ENCODE measurements around the gene HCFC1R1.

Gene HCFC1R1

GRCh38 chr16:3025032-3026002 is 1.6 kb upstream of the HCFC1R1 start:
- DNase-seq: no peak
- H3K4me1 Mint-ChIP-seq: peaks cover 78% of the 10 kb centered on the region
- peaks cover 21% of the 10 kb centered on the region for H3K36me3 Mint-ChIP-seq
- H3K27me3 Mint-ChIP-seq: peaks cover 35% of the 10 kb centered on the region
- H3K9me3 Mint-ChIP-seq: no peaks in the 10 kb centered on the region
- H3K4me3 Mint-ChIP-seq: no peak overlapping the region
- CTCF ChIA-PET: interaction anchor here (1.0 to 18.9 kb wide), 2 partner anchors 21 to 110 kb away, joined by 3 to 300 read pairs; partner anchors contain the start of genes CLDN9 and ZNF213
- no peak overlapping the region for H3K27ac Mint-ChIP-seq

GRCh38 chr16:3023415-3023668 is 400 bp downstream of the HCFC1R1 start:
- peaks cover 20% of the 10 kb centered on the region for H3K36me3 Mint-ChIP-seq
- H3K9me3 Mint-ChIP-seq: no peaks in the 10 kb centered on the region
- DNase-seq: peak; percentile 40
- H3K4me3 Mint-ChIP-seq: peak overlapping the region; percentile 90
- H3K27me3 Mint-ChIP-seq: peaks cover 34% of the 10 kb centered on the region
- H3K4me1 Mint-ChIP-seq: peaks cover 68% of the 10 kb centered on the region
- CTCF ChIA-PET: interaction anchor here (1.2 to 18.9 kb wide), 3 partner anchors 10 to 143 kb away, joined by 3 to 300 read pairs (median 7); partner anchors contain the start of gene CLDN9
- H3K27ac Mint-ChIP-seq: peak overlapping the region; percentile 95

GRCh38 chr16:3022684-3023414 is 893 bp downstream of the HCFC1R1 start:
- Mint-ChIP-seq H3K36me3 (peaks cover 20% of the 10 kb centered on the region), H3K9me3 (no peaks in the 10 kb centered on the region), H3K4me3 (peak overlapping the region; percentile 90), H3K27me3 (peaks cover 35% of the 10 kb centered on the region), H3K4me1 (peaks cover 67% of the 10 kb centered on the region), H3K27ac (peak overlapping the region; percentile 95)
- DNase-seq: no peak
- CTCF ChIA-PET: interaction anchor here (1.2 to 18.9 kb wide), 6 partner anchors 9 to 143 kb away, joined by 3 to 300 read pairs (median 7); partner anchors contain the start of gene CLDN9

GRCh38 chr16:3022208-3022683 is 1.5 kb downstream of the HCFC1R1 start:
- H3K9me3 Mint-ChIP-seq: no peaks in the 10 kb centered on the region
- H3K36me3 Mint-ChIP-seq: peaks cover 20% of the 10 kb centered on the region
- DNase-seq: peak; percentile 78
- H3K4me3 Mint-ChIP-seq: peak overlapping the region; percentile 90
- H3K4me1 Mint-ChIP-seq: peaks cover 64% of the 10 kb centered on the region
- CTCF ChIA-PET: interaction anchor here (1.1 to 18.9 kb wide), 6 partner anchors 10 to 144 kb away, joined by 3 to 300 read pairs (median 5); partner anchors contain the start of gene CLDN9
- H3K27me3 Mint-ChIP-seq: peaks cover 39% of the 10 kb centered on the region
- peak overlapping the region; percentile 95 for H3K27ac Mint-ChIP-seq

- DNase-seq: peak; percentile 84
- Mint-ChIP-seq H3K27ac (peak overlapping the region; percentile 52), H3K9me3 (no peaks in the 10 kb centered on the region), H3K4me1 (peaks cover 63% of the 10 kb centered on the region), H3K27me3 (peaks cover 44% of the 10 kb centered on the region), H3K36me3 (peaks cover 15% of the 10 kb centered on the region), H3K4me3 (peak overlapping the region; percentile 90)
- CTCF ChIA-PET: interaction anchor here (1.1 to 18.9 kb wide), 6 partner anchors 8 to 108 kb away, joined by 3 to 300 read pairs (median 7); partner anchors contain the start of gene CLDN9
These were observed 2.1 kb downstream of the HCFC1R1 start for GRCh38 chr16:3021449-3022207.

- Mint-ChIP-seq H3K27ac (peak overlapping the region; percentile 52), H3K27me3 (peaks cover 51% of the 10 kb centered on the region), H3K4me1 (peaks cover 57% of the 10 kb centered on the region), H3K9me3 (no peaks in the 10 kb centered on the region), H3K4me3 (peak overlapping the region; percentile 90), H3K36me3 (peaks cover 8% of the 10 kb centered on the region)
- CTCF ChIA-PET: interaction anchor here (1.1 to 18.9 kb wide), 4 partner anchors 9 to 108 kb away, joined by 3 to 300 read pairs (median 23); partner anchors contain the start of gene CLDN9
- DNase-seq: peak; percentile 66
These were observed 2.9 kb downstream of the HCFC1R1 start for GRCh38 chr16:3020604-3021448.

GRCh38 chr16:3020247-3020603 is 3.5 kb downstream of the HCFC1R1 start, which contains the start of gene TNFRSF12A:
TNFRSF12A (plus strand) TSS chr16:3020368; CDS start chr16:3020398, 30 bp downstream.
- Mint-ChIP-seq H3K9me3 (no peaks in the 10 kb centered on the region), H3K4me1 (peaks cover 51% of the 10 kb centered on the region), H3K36me3 (peaks cover 7% of the 10 kb centered on the region), H3K27me3 (peaks cover 57% of the 10 kb centered on the region), H3K27ac (peak within 1 kb of the TSS; percentile 64), H3K4me3 (peak within 1 kb of the TSS; percentile 90)
- CTCF ChIA-PET: interaction anchor here (1.2 to 18.9 kb wide), 3 partner anchors 9 to 109 kb away, joined by 3 to 300 read pairs (median 43); partner anchors contain the start of gene CLDN9
- DNase-seq: peak; percentile 80

GRCh38 chr16:3019594-3020246 is 4.0 kb downstream of the HCFC1R1 start:
- peaks cover 7% of the 10 kb centered on the region for H3K36me3 Mint-ChIP-seq
- H3K27ac Mint-ChIP-seq: peak overlapping the region; percentile 64
- DNase-seq: no peak
- H3K9me3 Mint-ChIP-seq: no peaks in the 10 kb centered on the region
- H3K4me3 Mint-ChIP-seq: peak overlapping the region; percentile 90
- peaks cover 62% of the 10 kb centered on the region for H3K27me3 Mint-ChIP-seq
- CTCF ChIA-PET: interaction anchor here (1.2 to 18.9 kb wide), 3 partner anchors 10 to 110 kb away, joined by 3 to 300 read pairs (median 43); partner anchors contain the start of gene CLDN9
- peaks cover 47% of the 10 kb centered on the region for H3K4me1 Mint-ChIP-seq

GRCh38 chr16:3017794-3018506 is 5.8 kb downstream of the HCFC1R1 start, which contains the start of gene CLDN6:
CLDN6 (minus strand) TSS chr16:3018183; CDS start chr16:3016021, 2,162 bp downstream.
- Mint-ChIP-seq H3K27me3 (peaks cover 80% of the 10 kb centered on the region), H3K4me3 (no peak within 1 kb of the TSS)

GRCh38 chr16:3017344-3017743 is 6.4 kb downstream of the HCFC1R1 start:
- Mint-ChIP-seq H3K4me3 (no peak overlapping the region), H3K27ac (no peak overlapping the region), H3K36me3 (peaks cover 4% of the 10 kb centered on the region), H3K4me1 (peaks cover 29% of the 10 kb centered on the region), H3K27me3 (peaks cover 86% of the 10 kb centered on the region), H3K9me3 (no peaks in the 10 kb centered on the region)
- CTCF ChIA-PET: interaction anchor here (18.9 kb wide), 1 partner anchor 13 kb away, joined by 300 read pairs; the partner anchor contains the start of gene CLDN9
- no peak for DNase-seq

More at GRCh38 chr16:3017794-3018506, 5.8 kb downstream of the HCFC1R1 start, which contains the start of gene CLDN6:
- CTCF ChIA-PET: interaction anchor here (0.8 to 18.9 kb wide), 3 partner anchors 12 to 48 kb away, joined by 3 to 300 read pairs (median 43); partner anchors contain the start of gene CLDN9
- Mint-ChIP-seq H3K27ac (no peak within 1 kb of the TSS), H3K4me1 (peaks cover 32% of the 10 kb centered on the region), H3K9me3 (no peaks in the 10 kb centered on the region), H3K36me3 (peaks cover 4% of the 10 kb centered on the region)
- DNase-seq: peak; percentile 48

- CTCF ChIA-PET: no interaction called here
- Mint-ChIP-seq H3K4me3 (no peak overlapping the region), H3K4me1 (peaks cover 16% of the 10 kb centered on the region)
These were observed 7.7 kb downstream of the HCFC1R1 start for GRCh38 chr16:3015865-3016521.

More at GRCh38 chr16:3015865-3016521, 7.7 kb downstream of the HCFC1R1 start:
- Mint-ChIP-seq H3K9me3 (no peaks in the 10 kb centered on the region), H3K27ac (no peak overlapping the region), H3K27me3 (peaks cover 91% of the 10 kb centered on the region), H3K36me3 (peaks cover 2% of the 10 kb centered on the region)
- no peak for DNase-seq
